ENCODE data around the gene SPTBN1. TPM values are rescaled to one million over a fixed set of nuclear protein-coding genes. Genes with fewer than 3 reads are reported as not detected.

Gene SPTBN1
- total RNA-seq, 8 experiments from 2014 or later, result 114 to 408 (median 185) TPM

DNA sequence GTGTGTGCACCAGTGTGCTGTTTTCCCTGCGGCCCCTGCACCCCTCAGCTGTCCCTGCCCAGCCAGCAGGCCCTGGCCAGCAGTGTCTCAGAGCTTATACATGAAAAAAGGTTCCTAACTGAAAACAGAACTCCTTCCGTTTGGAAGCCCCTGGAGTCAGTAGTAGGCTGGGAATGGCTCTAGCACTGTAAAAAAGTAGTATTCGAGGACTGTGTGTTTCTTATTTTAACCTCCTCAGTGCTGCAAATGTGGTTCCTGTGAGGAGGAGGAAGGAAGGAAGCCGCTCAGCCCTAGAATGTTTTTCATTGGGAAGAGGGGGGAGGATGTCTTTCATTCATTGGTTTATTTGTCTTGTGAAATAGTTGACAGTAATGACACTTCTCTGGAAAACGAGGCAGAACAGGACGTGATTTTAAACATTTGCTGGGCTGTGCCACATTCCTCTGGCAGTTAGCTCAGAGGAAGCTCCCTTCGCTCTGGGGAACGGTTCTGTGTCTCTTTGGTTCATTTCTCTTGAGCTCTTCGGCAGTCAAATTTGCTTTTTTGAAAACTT is 103.5 kb downstream of the SPTBN1 start:
- in situ Hi-C loops (cut with MboI; ENCODE audit: low pct_unique_long_range_greater_than_20kb in 2 of 9, low sequenced_read_pairs in 9 of 9, unreplicated experiment in 9 of 9), result no loop called here
- Histone ChIP-seq H3K4me3 (peak overlapping the region; percentile 33 to 60 (median 47)), H3K27ac (no peak overlapping the region), H3K4me1 (replicated peaks in 1 of 2) (peaks cover 7 to 18% of the 10 kb centered on the region in 2 donors)
- 0 to 8% (median 2%) methylated on average over 1 to 7 of the region's 9 CpGs; no CpG with 5 or more reads in 1 of the 10 experiments for WGBS, 10 experiments
- ATAC-seq (replicated peaks in 6 of 8), result peak in 3 of 8 experiments; percentile 2 to 44 (median 7)

DNA sequence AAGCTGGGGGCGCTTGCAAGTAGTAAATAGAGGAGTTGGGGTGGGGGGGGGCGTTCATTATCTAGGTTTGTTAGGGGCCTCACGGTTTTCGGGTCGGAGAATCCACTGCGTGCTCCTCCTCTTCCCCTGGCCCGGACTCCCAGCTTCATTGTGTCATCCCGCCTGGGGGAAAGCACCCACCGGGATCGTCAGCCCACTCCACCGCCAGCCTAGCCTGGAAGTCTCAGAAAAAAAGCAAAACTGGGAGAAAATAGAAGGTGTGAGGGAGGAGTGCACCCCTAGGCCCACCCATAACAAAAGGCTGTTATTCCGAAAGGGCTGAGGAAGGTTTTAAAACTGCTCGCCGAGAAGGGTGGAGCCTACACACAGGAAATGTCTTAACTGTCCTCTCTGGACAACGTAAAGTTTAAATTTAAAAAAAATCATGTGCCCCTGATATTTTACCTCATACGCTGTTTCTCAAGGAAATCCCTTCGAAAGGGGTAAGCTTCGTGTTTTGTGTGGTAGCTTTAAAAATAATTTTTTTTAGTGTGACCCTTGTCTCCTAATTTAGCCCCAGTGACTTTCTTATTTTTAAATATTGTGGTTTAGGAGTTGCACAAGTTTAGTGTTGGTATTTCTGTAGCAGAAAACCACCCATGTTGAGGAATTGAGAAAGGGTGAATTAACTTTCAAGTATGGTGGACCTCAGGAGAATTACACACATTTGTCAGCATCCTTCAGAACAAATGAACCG is 104.2 kb downstream of the SPTBN1 start:
- peak in 3 of 8 experiments; percentile 1 to 45 (median 10) for ATAC-seq (replicated peaks in 6 of 8)
- Histone ChIP-seq H3K4me3 (peak overlapping the region; percentile 33 to 60 (median 47)), H3K27ac (peak overlapping the region in 1 of 2 donors; percentile 28), H3K4me1 (replicated peaks in 1 of 2) (peaks cover 7 to 18% of the 10 kb centered on the region in 2 donors)
- in situ Hi-C loops (cut with MboI; ENCODE audit: low pct_unique_long_range_greater_than_20kb in 2 of 9, low sequenced_read_pairs in 9 of 9, unreplicated experiment in 9 of 9), result no loop called here
- 0 to 33% (median 4%) methylated on average over 1 to 9 of the region's 19 CpGs for whole genome bisulfite sequencing, 10 experiments

DNA sequence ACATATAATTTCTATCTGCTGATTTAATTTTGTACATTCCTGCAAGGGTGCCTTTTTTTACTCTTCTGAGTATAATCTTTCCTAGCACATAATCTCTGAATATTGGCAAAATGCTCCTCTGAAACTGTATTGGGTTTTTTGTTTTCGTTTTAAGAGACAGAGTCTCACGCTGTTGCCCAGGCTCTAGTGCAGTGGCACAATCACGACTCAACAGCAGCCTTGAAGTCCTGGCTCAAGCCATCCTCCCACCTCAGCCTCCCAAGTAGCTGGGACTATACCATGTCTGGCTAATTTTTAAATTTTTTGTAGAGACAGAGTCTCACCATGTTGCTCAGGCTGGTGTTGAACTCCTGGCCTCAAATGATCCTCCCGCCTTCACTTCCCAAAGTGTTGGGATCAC is 104.9 kb downstream of the SPTBN1 start:
- in situ Hi-C loops (cut with MboI; ENCODE audit: low pct_unique_long_range_greater_than_20kb in 2 of 9, low sequenced_read_pairs in 9 of 9, unreplicated experiment in 9 of 9), result no loop called here
- H3K4me3 ChIP-seq, result peak overlapping the region in 4 of 5 donors; percentile 33 to 60 (median 46)
- WGBS, 10 experiments, result 7 to 100% (median 70%) methylated on average over 1 to 3 of the region's 4 CpGs; no CpG with 5 or more reads in 1 of the 10 experiments
- no peak for ATAC-seq (replicated peaks in 6 of 8)
- H3K4me1 ChIP-seq (replicated peaks in 1 of 2), result peaks cover 7 to 22% of the 10 kb centered on the region in 2 donors
- H3K27ac ChIP-seq, result no peak overlapping the region

DNA sequence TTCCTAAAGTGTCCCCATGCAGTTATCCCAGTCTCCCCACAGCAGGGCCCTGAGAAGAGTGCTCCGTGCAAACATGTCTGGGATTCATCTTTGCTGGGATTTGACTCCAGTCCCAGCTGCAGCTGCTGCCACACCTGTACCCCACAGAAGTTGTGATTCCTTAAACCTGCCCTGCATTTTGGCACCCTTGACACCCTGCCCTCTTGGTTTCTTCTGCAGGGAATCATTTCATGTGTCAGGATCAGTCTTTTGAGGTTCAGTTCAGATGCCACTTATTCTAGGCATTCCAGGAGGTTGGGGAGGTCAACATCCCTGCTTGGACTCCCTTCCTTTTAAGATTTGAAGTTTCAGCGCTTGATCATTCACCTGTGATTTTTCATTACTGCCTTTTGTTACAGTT is 108.3 kb downstream of the SPTBN1 start:
- peaks cover 7 to 17% of the 10 kb centered on the region in 2 donors for H3K4me1 ChIP-seq (replicated peaks in 1 of 2)
- 85 to 100% (median 100%) methylated on average over 1 to 2 of the region's 2 CpGs; no CpG with 5 or more reads in 1 of the 10 experiments for WGBS, 10 experiments
- no peak overlapping the region for H3K4me3 ChIP-seq
- H3K27ac ChIP-seq, result no peak overlapping the region
- in situ Hi-C loops (cut with MboI; ENCODE audit: low pct_unique_long_range_greater_than_20kb in 2 of 9, low sequenced_read_pairs in 9 of 9, unreplicated experiment in 9 of 9), result no loop called here
- ATAC-seq (replicated peaks in 6 of 8), result no peak

DNA sequence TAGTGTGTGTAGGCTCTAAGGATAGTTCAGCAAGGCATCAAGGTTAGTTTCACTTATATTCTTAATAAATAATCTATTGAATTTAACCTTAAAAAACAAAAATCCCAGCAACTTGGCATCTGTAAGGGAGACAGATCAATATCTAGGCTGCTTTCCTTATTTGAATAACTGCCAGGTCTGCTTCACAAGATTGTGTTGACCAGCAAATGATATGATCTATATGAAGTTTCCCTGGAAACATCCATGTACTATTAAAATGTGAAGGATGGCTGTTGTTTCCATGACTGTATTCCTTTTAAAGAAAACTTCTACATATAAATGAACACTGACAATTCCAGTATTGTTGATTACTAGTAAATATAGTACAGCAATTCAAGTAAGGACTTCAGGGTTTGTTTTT is 109.4 kb downstream of the SPTBN1 start:
- in situ Hi-C loops (cut with MboI; ENCODE audit: low pct_unique_long_range_greater_than_20kb in 2 of 9, low sequenced_read_pairs in 9 of 9, unreplicated experiment in 9 of 9), result no loop called here
- ATAC-seq (replicated peaks in 6 of 8), result no peak
- Histone ChIP-seq H3K27ac (no peak overlapping the region), H3K4me1 (replicated peaks in 1 of 2) (peaks cover 14 to 15% of the 10 kb centered on the region in 2 donors), H3K4me3 (no peak overlapping the region)

DNA sequence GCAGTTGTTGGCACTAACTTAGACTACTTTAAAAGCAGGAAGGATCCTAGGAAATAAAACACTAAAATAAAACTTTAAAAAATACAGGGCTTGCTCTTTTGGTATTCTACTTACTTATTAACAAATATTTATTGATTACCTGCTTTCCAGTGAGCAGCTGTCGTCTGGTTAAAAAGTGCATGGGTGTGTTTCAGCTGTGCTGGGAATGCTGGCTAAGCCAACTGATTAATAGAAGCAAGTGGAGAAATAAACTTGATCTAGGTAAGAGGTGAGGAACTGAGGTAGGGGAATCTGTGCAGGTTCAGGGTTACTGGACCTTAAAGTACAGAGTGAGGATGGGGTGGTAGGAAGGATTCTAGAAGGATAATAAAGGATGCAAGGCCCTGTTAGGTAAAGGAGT is 110.8 kb downstream of the SPTBN1 start:
- ATAC-seq (replicated peaks in 6 of 8), result no peak
- 78 to 100% (median 87%) methylated on average over 1 of the region's 1 CpG; no CpG with 5 or more reads in 2 of the 10 experiments for WGBS, 10 experiments
- no peak overlapping the region for H3K4me3 ChIP-seq
- peaks cover 13 to 26% of the 10 kb centered on the region in 2 donors for H3K4me1 ChIP-seq (replicated peaks in 1 of 2)
- no peak overlapping the region for H3K27ac ChIP-seq
- in situ Hi-C loops (cut with MboI; ENCODE audit: low pct_unique_long_range_greater_than_20kb in 2 of 9, low sequenced_read_pairs in 9 of 9, unreplicated experiment in 9 of 9), result no loop called here

DNA sequence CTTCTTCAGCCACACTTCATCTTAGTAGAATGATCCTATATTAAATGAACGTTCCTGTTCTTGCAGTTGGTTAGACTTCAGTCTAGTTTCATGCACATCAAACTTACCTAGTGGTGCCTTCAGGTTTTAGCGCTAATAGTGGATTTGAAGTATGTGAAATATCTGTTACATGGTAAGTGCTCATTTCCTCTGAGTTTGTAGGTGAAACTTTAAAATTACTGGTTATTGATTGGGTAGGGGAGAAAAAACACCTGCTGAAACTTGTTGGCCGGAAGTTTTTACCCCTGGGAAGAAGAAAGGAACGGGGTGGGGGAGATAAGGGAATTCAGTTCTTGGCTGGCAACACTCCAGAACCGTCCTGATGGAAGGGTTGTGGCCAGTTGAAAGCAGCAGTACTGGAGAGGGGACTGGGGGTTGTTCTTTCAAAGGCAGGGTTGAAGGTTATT is 112.8 kb downstream of the SPTBN1 start:
- in situ Hi-C loops (cut with MboI; ENCODE audit: low pct_unique_long_range_greater_than_20kb in 2 of 9, low sequenced_read_pairs in 9 of 9, unreplicated experiment in 9 of 9), result no loop called here
- Histone ChIP-seq H3K4me1 (replicated peaks in 1 of 2) (peaks cover 31 to 43% of the 10 kb centered on the region in 2 donors), H3K27ac (no peak overlapping the region), H3K4me3 (no peak overlapping the region)
- WGBS, 10 experiments, result 42 to 82% (median 67%) methylated on average over 2 to 5 of the region's 5 CpGs
- no peak for ATAC-seq (replicated peaks in 6 of 8)

DNA sequence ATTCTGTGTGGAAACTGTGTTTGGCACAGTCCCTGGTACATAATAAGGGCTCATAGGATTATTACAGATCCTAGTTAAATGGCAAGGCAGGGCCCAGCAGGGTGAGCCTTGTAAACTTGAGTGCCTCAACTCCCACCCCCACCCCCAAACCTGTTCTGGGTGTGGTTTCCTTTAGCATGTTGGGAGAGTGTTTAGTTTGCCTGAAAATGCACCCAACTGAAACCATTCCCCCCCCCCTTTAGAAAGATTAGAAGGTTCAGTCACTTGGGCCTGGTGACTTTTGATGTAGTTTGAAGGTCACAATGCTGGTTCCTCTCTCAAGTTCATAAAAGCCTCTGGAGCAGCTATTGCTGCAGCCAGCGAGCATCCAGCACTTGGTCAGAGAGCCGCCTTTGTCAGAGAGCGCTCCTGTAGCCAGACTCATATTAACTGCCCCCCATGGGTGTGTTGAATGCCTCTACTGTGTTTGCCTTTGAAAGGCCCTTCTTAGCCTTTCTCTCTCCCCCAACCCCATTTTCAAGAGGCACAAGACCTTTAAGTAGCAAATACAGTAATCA is 113.7 kb downstream of the SPTBN1 start:
- 80 to 100% (median 83%) methylated on average over 2 to 3 of the region's 3 CpGs; no CpG with 5 or more reads in 7 of the 10 experiments for WGBS, 10 experiments

DNA sequence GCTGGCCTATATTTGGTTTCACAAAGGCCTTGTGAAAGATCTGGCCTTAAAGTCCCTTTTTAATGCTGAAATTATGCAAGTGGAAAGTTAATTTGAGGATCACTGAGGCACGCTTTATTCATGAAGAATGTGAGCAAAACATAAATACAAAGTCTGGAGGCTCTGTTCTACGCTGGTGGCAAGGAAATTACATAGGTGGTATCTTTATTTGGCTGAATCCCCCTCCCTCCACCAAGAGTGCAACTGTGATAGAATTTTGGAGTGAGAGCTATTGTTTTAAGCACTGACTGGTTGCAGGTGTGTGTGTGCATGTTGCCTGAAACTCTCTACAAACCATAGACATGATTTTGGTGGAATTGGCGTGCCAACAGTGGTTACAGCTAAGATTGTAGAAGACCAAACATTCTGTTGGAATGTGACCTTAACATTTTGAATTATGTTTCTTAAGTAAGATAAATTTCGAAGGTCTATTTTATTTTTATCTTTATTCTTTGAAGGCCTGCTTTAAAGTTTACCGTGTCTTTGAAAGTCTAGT is 114.3 kb downstream of the SPTBN1 start:
- Histone ChIP-seq H3K27ac (no peak overlapping the region), H3K4me3 (no peak overlapping the region), H3K4me1 (replicated peaks in 1 of 2) (peaks cover 30 to 52% of the 10 kb centered on the region in 2 donors)
- in situ Hi-C loops (cut with MboI; ENCODE audit: low pct_unique_long_range_greater_than_20kb in 2 of 9, low sequenced_read_pairs in 9 of 9, unreplicated experiment in 9 of 9), result no loop called here
- no peak for ATAC-seq (replicated peaks in 6 of 8)
- 29 to 100% (median 94%) methylated on average over 1 to 5 of the region's 5 CpGs; no CpG with 5 or more reads in 1 of the 10 experiments for WGBS, 10 experiments

More for the DNA sequence above, 113.7 kb downstream of the SPTBN1 start:
- H3K27ac ChIP-seq, result no peak overlapping the region
- ATAC-seq (replicated peaks in 6 of 8), result no peak
- H3K4me1 ChIP-seq (replicated peaks in 1 of 2), result peaks cover 31 to 50% of the 10 kb centered on the region in 2 donors
- H3K4me3 ChIP-seq, result no peak overlapping the region
- in situ Hi-C loops (cut with MboI; ENCODE audit: low pct_unique_long_range_greater_than_20kb in 2 of 9, low sequenced_read_pairs in 9 of 9, unreplicated experiment in 9 of 9), result no loop called here

DNA sequence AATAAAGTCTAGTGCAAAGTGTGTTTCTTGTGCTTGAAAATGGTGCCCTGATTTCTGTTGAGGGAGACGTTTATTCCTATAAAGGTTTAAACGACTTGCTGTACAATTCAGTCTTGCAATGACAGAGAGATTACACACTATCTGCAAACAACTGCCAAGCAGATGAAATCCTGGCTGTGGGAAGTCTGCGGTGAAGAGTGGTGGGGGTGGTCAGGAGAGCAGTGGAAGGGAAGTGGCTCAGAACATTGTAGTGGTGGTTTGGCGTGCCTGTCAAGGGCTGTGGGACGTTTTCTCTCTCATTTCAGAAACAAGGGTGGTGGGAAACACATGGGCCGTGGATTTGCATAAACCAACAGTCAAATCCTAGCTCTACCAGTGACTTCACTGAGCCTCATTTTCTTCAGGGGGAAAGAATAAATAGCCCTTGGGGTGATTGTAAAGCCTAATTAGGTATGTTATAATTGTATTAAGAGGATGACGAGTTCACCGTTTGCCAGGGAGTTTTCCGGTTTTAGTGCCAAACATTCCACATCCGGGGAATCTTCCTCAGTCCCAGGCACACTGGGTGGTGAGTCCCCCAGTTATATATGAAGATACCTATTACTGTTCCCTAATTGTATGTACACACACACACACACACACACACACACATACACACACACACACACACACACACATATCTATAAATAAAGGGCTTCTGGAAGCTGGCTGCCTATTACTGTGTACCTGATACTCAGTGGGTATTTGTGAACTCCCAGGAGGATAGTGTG is 115.0 kb downstream of the SPTBN1 start:
- peak in 5 of 8 experiments; percentile 3 to 59 (median 44) for ATAC-seq (replicated peaks in 6 of 8)
- no peak overlapping the region for H3K4me3 ChIP-seq
- peaks cover 27 to 52% of the 10 kb centered on the region in 2 donors for H3K4me1 ChIP-seq (replicated peaks in 1 of 2)
- H3K27ac ChIP-seq, result no peak overlapping the region
- in situ Hi-C loops (cut with MboI; ENCODE audit: low pct_unique_long_range_greater_than_20kb in 2 of 9, low sequenced_read_pairs in 9 of 9, unreplicated experiment in 9 of 9), result no loop called here
- WGBS, 10 experiments, result 5 to 71% (median 44%) methylated on average over 2 to 7 of the region's 10 CpGs

DNA sequence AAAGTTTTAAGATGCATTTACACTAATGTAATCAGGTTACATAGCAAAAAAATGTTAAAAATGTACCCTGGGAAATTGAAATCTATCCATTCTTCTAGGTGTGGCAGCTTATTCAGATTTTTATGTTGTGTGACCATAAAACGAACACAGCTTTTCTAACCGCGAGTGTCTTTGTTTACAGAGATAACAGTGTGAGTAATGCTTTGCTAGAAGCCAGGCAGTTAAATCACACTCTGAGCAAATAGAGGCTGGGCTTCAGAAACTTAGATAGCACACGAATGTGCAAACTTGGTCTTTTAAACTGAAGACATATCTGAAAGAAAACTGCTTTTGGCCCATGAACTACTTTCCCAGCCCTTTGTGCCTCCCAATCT is 116.1 kb downstream of the SPTBN1 start:
- WGBS, 10 experiments, result 0 to 65% (median 28%) methylated on average over 1 to 4 of the region's 4 CpGs; no CpG with 5 or more reads in 1 of the 10 experiments
- peak; percentile 20 to 75 (median 56) for ATAC-seq (replicated peaks in 6 of 8)
- H3K4me1 ChIP-seq (replicated peaks in 1 of 2), result peaks cover 27 to 52% of the 10 kb centered on the region in 2 donors
- in situ Hi-C loops (cut with MboI; ENCODE audit: low pct_unique_long_range_greater_than_20kb in 2 of 9, low sequenced_read_pairs in 9 of 9, unreplicated experiment in 9 of 9), result no loop called here
- no peak overlapping the region for H3K4me3 ChIP-seq
- H3K27ac ChIP-seq, result peak overlapping the region in 1 of 2 donors; percentile 70

DNA sequence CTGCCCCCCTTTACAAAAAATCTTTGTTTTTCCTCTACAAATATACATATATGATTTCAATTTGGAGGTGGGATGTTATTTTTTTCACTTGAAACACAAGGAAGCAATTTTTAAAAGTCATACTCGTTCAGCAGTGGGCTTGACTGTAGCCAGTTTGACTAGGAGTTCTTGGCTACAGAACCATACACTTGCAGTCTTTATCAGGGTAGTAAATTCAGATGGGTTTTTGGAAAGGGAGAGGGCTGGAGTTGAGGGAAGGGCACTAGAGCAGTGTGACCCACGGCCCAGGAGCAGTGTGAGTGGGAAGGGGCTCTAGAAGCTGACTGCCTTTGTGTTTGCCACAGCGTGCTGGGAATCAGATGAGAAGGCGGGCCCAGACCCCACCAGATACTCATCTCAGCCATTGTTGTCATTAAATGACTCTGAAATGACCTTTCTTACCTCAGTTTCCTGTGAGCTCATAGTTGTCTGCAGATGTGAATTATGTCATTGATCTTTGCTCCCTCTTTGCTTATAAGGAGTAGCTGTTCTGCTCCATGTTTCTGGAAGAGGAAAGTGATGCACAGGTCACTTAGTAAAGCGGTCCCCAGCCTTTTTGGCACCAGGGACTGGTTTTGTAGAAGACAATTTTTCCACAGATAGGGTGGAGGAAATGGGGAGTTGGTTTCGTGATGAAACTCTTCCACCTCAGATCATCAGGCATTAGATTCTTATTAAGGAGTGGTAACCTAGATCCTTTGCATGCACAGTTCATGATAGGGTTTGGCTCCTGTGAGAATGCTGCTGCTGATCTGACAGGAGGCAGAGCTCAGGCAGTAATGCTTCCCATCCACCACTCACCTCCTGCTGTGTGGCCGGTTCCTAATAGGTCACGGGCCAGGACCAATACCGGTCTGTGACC is 116.8 kb downstream of the SPTBN1 start:
- peak overlapping the region; percentile 65 to 70 for H3K27ac ChIP-seq
- in situ Hi-C loops (cut with MboI; ENCODE audit: low pct_unique_long_range_greater_than_20kb in 2 of 9, low sequenced_read_pairs in 9 of 9, unreplicated experiment in 9 of 9), result no loop called here
- no peak overlapping the region for H3K4me3 ChIP-seq
- 42 to 100% (median 65%) methylated on average over 1 to 6 of the region's 9 CpGs; no CpG with 5 or more reads in 1 of the 10 experiments for WGBS, 10 experiments
- peaks cover 27 to 52% of the 10 kb centered on the region in 2 donors for H3K4me1 ChIP-seq (replicated peaks in 1 of 2)
- ATAC-seq (replicated peaks in 6 of 8), result peak; percentile 2 to 71 (median 61)
